ENCODE measurements around the gene ADAM10. TPM values are rescaled to one million over a fixed set of nuclear protein-coding genes. Genes with fewer than 3 reads are reported as not detected.
A peak's percentile ranks its signal among the peaks of the same experiment; 100 is the strongest.

ADAM10 gene
- total RNA-seq, 3 donors from 2014 or later = 57.0 to 60.2 (median 57.5) TPM

GRCh38 chr15:58766290-58766689 lies 16.8 kb upstream of the ADAM10 start:
- Mint-ChIP-seq H3K4me3 (no peak overlapping the region), H3K27me3 (ENCODE audit: low read depth) (no peaks in the 10 kb centered on the region), H3K4me1 (ENCODE audit: low read depth) (no peaks in the 10 kb centered on the region), H3K36me3 (ENCODE audit: insufficient read depth) (no peaks in the 10 kb centered on the region), H3K9me3 (peaks cover 6% of the 10 kb centered on the region)
- ATAC-seq = no peak
- DNase-seq = no peak

GRCh38 chr15:58764468-58764867 lies 15.0 kb upstream of the ADAM10 start:
- no peaks in the 10 kb centered on the region for H3K4me1 Mint-ChIP-seq (ENCODE audit: low read depth)
- no peaks in the 10 kb centered on the region for H3K27me3 Mint-ChIP-seq (ENCODE audit: low read depth)
- DNase-seq (no peak), ATAC-seq (no peak)
- H3K36me3 Mint-ChIP-seq (ENCODE audit: insufficient read depth) = no peaks in the 10 kb centered on the region
- peaks cover 6% of the 10 kb centered on the region for H3K9me3 Mint-ChIP-seq
- H3K4me3 Mint-ChIP-seq = no peak overlapping the region

GRCh38 chr15:58762731-58763130 lies 13.2 kb upstream of the ADAM10 start:
- Mint-ChIP-seq H3K27me3 (ENCODE audit: low read depth) (no peaks in the 10 kb centered on the region), H3K4me3 (no peak overlapping the region), H3K9me3 (peaks cover 6% of the 10 kb centered on the region), H3K4me1 (ENCODE audit: low read depth) (no peaks in the 10 kb centered on the region), H3K36me3 (ENCODE audit: insufficient read depth) (no peaks in the 10 kb centered on the region)
- DNase-seq (no peak), ATAC-seq (no peak)

- Mint-ChIP-seq H3K4me3 (no peak overlapping the region), H3K9me3 (peaks cover 6% of the 10 kb centered on the region), H3K4me1 (ENCODE audit: low read depth) (no peaks in the 10 kb centered on the region), H3K27me3 (ENCODE audit: low read depth) (no peaks in the 10 kb centered on the region), H3K36me3 (ENCODE audit: insufficient read depth) (no peaks in the 10 kb centered on the region)
- DNase-seq = no peak
- no peak for ATAC-seq
Measured at GRCh38 chr15:58762285-58762684, 12.8 kb upstream of the ADAM10 start.

- Mint-ChIP-seq H3K27me3 (ENCODE audit: low read depth) (no peaks in the 10 kb centered on the region), H3K9me3 (peaks cover 6% of the 10 kb centered on the region), H3K36me3 (ENCODE audit: insufficient read depth) (no peaks in the 10 kb centered on the region), H3K4me1 (ENCODE audit: low read depth) (no peaks in the 10 kb centered on the region), H3K4me3 (no peak overlapping the region)
- no peak for DNase-seq
- peak in 1 of 2 donors; percentile 32 for ATAC-seq
Measured at GRCh38 chr15:58761010-58761388, 11.5 kb upstream of the ADAM10 start.

GRCh38 chr15:58760385-58761009 lies 11.0 kb upstream of the ADAM10 start:
- H3K36me3 Mint-ChIP-seq (ENCODE audit: insufficient read depth) = no peaks in the 10 kb centered on the region
- no peak for ATAC-seq
- H3K4me3 Mint-ChIP-seq = no peak overlapping the region
- peaks cover 6% of the 10 kb centered on the region for H3K9me3 Mint-ChIP-seq
- no peak for DNase-seq
- no peaks in the 10 kb centered on the region for H3K27me3 Mint-ChIP-seq (ENCODE audit: low read depth)
- H3K4me1 Mint-ChIP-seq (ENCODE audit: low read depth) = no peaks in the 10 kb centered on the region

- Mint-ChIP-seq H3K4me3 (no peak overlapping the region), H3K9me3 (no peaks in the 10 kb centered on the region), H3K27me3 (ENCODE audit: low read depth) (no peaks in the 10 kb centered on the region), H3K4me1 (ENCODE audit: low read depth) (no peaks in the 10 kb centered on the region), H3K36me3 (ENCODE audit: insufficient read depth) (no peaks in the 10 kb centered on the region)
- DNase-seq (no peak), ATAC-seq (no peak)
Measured at GRCh38 chr15:58758141-58758540, 8.6 kb upstream of the ADAM10 start.

- no peaks in the 10 kb centered on the region for H3K36me3 Mint-ChIP-seq (ENCODE audit: insufficient read depth)
- DNase-seq = no peak
- no peaks in the 10 kb centered on the region for H3K27me3 Mint-ChIP-seq (ENCODE audit: low read depth)
- no peaks in the 10 kb centered on the region for H3K9me3 Mint-ChIP-seq
- H3K4me1 Mint-ChIP-seq (ENCODE audit: low read depth) = no peaks in the 10 kb centered on the region
- H3K4me3 Mint-ChIP-seq = no peak overlapping the region
- ATAC-seq = no peak
Measured at GRCh38 chr15:58755956-58756355, 6.4 kb upstream of the ADAM10 start.

- Mint-ChIP-seq H3K36me3 (ENCODE audit: insufficient read depth) (no peaks in the 10 kb centered on the region), H3K27me3 (ENCODE audit: low read depth) (no peaks in the 10 kb centered on the region), H3K4me1 (ENCODE audit: low read depth) (peaks cover 2% of the 10 kb centered on the region), H3K4me3 (no peak overlapping the region), H3K9me3 (no peaks in the 10 kb centered on the region)
- ATAC-seq (no peak), DNase-seq (no peak)
Measured at GRCh38 chr15:58755350-58755749, 5.8 kb upstream of the ADAM10 start.

- H3K4me3 Mint-ChIP-seq = no peak overlapping the region
Measured at GRCh38 chr15:58752716-58753115, 3.2 kb upstream of the ADAM10 start.

GRCh38 chr15:58748852-58749531 lies 515 bp downstream of the ADAM10 start:
- Mint-ChIP-seq H3K36me3 (ENCODE audit: insufficient read depth) (peaks cover 2% of the 10 kb centered on the region), H3K9me3 (no peaks in the 10 kb centered on the region)

More at GRCh38 chr15:58752716-58753115, 3.2 kb upstream of the ADAM10 start:
- H3K9me3 Mint-ChIP-seq = no peaks in the 10 kb centered on the region
- H3K36me3 Mint-ChIP-seq (ENCODE audit: insufficient read depth) = no peaks in the 10 kb centered on the region
- ATAC-seq = no peak
- no peak for DNase-seq
- no peaks in the 10 kb centered on the region for H3K27me3 Mint-ChIP-seq (ENCODE audit: low read depth)
- peaks cover 16% of the 10 kb centered on the region for H3K4me1 Mint-ChIP-seq (ENCODE audit: low read depth)

GRCh38 chr15:58748040-58748851 lies 1.3 kb downstream of the ADAM10 start:
- ATAC-seq (peak in 1 of 2 donors; percentile 10), DNase-seq (no peak)
- Mint-ChIP-seq H3K9me3 (no peaks in the 10 kb centered on the region), H3K27me3 (ENCODE audit: low read depth) (no peaks in the 10 kb centered on the region), H3K4me1 (ENCODE audit: low read depth) (peaks cover 48% of the 10 kb centered on the region), H3K36me3 (ENCODE audit: insufficient read depth) (peaks cover 2% of the 10 kb centered on the region), H3K4me3 (peak overlapping the region; percentile 96)

More at GRCh38 chr15:58748852-58749531, 515 bp downstream of the ADAM10 start:
- H3K4me1 Mint-ChIP-seq (ENCODE audit: low read depth) = peaks cover 44% of the 10 kb centered on the region
- H3K27me3 Mint-ChIP-seq (ENCODE audit: low read depth) = no peaks in the 10 kb centered on the region
- H3K4me3 Mint-ChIP-seq = peak overlapping the region; percentile 96
- DNase-seq = peak; percentile 26
- ATAC-seq = peak; percentile 36 to 47

GRCh38 chr15:58746174-58746573 lies 3.3 kb downstream of the ADAM10 start:
- peaks cover 2% of the 10 kb centered on the region for H3K36me3 Mint-ChIP-seq (ENCODE audit: insufficient read depth)
- DNase-seq (no peak), ATAC-seq (no peak)
- H3K9me3 Mint-ChIP-seq = no peaks in the 10 kb centered on the region
- no peak overlapping the region for H3K4me3 Mint-ChIP-seq
- H3K27me3 Mint-ChIP-seq (ENCODE audit: low read depth) = no peaks in the 10 kb centered on the region
- H3K4me1 Mint-ChIP-seq (ENCODE audit: low read depth) = peaks cover 69% of the 10 kb centered on the region

- Mint-ChIP-seq H3K36me3 (ENCODE audit: insufficient read depth) (peaks cover 2% of the 10 kb centered on the region), H3K4me1 (ENCODE audit: low read depth) (peaks cover 76% of the 10 kb centered on the region), H3K27me3 (ENCODE audit: low read depth) (no peaks in the 10 kb centered on the region)
Measured at GRCh38 chr15:58742819-58743502, 6.5 kb downstream of the ADAM10 start.

More at GRCh38 chr15:58742819-58743502, 6.5 kb downstream of the ADAM10 start:
- no peak overlapping the region for H3K4me3 Mint-ChIP-seq
- no peak for ATAC-seq
- no peak for DNase-seq
- H3K9me3 Mint-ChIP-seq = no peaks in the 10 kb centered on the region

All from activated T-cell treated with anti-CD3 and anti-CD28 coated beads, Interleukin-2, amount 50 U/mL, for 4 hours (primary cell).